Stimulated activated naive CD4-positive, alpha-beta T cell (primary cell): ENCODE data around the gene PHC2.

ENCODE experiments used
- DNase-seq, 6 experiments: peaks; one replicate each; lab custom pipeline; 2025; lab: John Stamatoyannopoulos, UW

The PHC2 gene, protein sequence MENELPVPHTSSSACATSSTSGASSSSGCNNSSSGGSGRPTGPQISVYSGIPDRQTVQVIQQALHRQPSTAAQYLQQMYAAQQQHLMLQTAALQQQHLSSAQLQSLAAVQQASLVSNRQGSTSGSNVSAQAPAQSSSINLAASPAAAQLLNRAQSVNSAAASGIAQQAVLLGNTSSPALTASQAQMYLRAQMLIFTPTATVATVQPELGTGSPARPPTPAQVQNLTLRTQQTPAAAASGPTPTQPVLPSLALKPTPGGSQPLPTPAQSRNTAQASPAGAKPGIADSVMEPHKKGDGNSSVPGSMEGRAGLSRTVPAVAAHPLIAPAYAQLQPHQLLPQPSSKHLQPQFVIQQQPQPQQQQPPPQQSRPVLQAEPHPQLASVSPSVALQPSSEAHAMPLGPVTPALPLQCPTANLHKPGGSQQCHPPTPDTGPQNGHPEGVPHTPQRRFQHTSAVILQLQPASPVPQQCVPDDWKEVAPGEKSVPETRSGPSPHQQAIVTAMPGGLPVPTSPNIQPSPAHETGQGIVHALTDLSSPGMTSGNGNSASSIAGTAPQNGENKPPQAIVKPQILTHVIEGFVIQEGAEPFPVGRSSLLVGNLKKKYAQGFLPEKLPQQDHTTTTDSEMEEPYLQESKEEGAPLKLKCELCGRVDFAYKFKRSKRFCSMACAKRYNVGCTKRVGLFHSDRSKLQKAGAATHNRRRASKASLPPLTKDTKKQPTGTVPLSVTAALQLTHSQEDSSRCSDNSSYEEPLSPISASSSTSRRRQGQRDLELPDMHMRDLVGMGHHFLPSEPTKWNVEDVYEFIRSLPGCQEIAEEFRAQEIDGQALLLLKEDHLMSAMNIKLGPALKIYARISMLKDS

DNA sequence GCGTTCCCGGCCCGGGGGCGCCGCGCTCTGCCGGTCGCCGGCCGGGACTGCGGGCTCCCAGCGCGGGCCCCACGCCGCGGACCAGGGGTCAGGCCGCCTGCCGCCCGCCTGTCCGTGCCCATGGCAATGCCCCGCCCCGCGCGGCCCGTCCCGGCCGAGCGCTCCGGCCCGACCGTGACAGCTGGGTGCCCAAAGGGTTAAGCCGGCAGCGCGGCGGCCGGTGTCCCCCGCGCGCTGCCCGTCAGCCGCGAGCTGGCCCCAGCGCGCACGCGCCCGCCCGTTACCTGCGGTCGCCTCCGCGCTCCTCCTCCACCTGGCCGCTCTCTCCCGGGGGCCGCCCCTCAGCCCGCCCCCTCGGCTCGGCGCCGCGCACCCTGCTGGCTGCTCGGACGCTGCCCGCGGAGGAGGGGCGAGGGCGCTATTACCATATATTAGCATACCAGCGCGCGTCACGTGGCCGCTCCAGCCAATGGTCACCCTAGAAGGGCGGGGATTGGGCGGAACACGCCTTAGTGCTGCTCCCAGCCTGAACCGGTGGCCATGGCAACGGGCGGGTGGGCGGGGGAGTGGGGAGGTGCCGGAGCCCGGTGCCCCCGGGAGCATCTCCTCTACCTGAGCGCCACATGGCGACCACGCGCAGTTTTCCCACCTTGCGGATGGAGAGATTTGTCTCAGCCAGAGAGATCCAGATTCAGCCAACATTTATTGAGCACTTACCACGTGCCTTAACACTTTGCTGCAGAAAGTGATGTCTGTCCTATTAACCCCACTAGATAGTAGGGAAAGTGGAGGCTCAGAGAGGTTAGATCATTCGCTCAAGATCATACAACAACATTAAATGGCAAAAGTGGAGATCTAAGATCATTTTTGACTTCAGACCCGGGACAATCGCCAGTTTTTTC, at the start of gene PHC2:
TSS of gene PHC2 (minus strand) at position 404 of the 902 bp plus-strand sequence. CDS start 55,556 bp downstream, outside the sequence.
- DNase-seq = peak; percentile 77 to 90 (median 84)

DNA sequence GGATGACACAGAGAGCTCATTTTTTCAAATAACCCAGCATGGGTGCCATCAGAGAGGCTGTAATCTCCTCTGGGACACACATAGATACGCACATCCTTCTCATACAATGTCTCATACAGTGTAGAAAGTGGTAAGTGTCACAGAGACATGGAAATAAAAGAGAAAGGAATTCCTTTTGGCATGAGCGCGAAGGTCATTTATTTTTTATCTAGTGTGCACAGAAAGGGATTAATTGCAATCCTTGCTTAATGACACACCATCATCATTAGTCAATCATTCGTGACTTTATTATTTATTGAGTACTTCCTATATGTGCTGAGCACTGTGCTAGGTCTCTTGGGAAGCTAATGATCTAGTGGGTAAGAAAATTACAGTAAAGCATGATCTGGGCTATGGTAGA, 46.6 kb upstream of the PHC2 start:
- DNase-seq = no peak

DNA sequence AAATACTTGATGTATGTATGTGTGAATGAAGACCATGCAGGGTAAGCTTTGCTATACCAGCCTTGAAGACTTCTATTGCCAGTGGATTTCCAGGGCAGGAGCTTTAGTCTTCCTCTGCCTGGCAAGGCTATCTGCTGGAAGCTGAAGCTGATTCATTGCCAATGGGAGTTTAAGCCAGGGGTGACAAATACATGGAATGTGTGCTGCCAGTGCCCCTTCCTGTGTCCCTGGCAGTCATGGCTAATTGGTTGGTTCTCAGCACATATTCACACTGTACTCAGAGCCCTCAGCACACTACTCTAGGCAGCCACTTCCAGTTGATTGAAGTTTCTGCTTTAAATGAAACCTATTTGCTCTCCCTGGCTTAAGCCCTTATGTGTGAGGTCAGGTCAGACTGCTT, 43.0 kb upstream of the PHC2 start:
- no peak for DNase-seq

DNA sequence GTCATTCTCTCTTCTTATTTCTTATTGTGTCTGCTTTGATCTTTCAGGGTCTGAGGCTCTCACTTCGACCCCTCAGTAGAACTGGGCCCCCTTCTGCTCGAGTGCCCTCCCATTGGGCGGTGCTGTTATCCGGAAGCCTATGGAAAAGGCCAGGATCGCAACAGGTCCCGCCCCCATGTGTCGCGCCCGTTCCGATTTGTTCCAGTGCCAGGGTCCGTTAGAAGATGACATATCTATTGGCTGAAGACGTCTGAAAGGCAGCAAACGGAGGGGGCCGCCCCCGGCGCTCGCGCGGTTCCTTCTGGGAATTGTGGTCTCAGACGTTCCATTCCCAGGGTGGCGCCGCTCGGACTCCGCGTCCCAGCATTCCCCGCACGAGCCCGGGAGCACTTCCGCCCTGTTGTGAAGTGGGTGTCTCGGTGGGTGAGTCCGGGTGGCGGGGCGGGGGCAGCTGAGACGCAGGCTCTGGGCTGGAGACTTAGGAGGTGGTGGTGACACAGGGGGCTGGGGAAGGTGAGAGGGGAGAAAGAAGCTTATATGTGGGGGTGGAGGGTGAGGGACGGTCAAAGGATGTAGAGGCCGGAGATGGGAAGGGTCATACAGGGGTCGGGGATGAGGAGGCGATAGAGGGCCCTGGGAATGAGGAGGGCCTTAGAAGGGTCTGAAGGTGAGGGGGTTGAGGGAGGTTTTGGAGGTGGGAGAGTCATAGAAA, 41.5 kb upstream of the PHC2 start, which contains the start of gene ZSCAN20:
TSS of gene ZSCAN20 (plus strand) at position 377 of the 712 bp plus-strand sequence. CDS start 6,644 bp downstream, outside the sequence.
- peak; percentile 62 to 80 (median 76) for DNase-seq

DNA sequence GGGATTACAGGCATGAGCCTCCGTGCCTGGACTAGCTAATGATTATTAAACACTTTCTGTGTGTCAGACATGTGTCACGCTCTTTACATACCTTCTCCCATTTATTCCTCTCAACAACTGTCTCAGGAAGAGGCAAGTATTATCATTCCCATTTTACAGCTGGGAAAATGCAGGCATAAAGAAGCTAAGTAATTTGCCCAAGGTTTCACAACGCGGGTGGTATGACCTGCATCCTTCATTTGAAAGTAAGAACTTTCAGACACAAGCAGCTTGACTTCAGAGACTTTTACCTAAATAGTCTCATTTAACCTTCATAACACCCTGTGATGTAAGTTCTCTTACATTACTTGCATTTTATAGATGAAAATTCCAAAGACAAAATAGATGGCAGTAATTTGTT, 40.5 kb upstream of the PHC2 start:
- DNase-seq = no peak

DNA sequence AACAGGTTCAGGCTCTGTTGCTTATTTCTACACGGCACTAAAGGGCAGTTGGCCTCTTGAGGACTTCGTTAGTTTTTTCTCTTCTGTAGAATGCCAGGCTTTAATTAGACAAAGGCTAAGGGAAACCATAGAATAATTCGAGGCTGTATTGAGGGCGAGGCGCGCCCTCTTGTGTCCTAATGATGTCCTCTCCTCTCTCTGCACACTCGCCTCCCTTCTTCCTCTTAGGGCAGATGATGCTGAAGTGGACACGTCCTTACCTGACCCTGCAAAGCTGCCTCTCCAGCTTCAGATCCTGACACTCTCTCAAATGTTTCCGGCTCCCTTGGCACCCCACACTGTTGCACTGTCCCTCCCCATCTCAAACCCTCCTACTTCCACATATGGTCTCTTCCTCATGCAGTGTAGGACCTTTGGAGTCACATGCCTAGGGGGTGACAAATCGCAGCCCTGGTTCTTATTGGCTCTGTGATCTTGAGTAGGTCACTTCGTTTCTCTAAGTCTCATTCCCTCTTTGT, 39.7 kb upstream of the PHC2 start:
- peak; percentile 4 to 46 (median 24) for DNase-seq

DNA sequence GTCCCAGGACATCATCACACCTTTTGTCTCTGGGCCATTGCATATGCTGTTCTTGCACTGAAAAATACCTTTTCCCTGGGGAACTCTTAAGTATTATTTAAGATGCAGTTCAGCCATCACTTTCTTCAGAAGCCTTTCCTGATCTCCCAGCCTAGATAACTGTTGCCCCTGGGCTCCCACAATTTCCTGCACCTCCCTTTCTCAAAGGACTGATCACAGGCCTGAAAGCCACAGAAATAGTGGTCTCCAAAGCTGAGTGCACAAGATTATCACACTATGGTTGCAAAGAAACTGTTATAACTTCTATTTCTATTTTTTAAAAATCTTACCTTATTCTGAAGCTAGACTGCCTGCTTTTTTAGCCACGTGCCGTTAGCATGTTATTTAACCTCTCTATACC, 38.8 kb upstream of the PHC2 start:
- DNase-seq = no peak

DNA sequence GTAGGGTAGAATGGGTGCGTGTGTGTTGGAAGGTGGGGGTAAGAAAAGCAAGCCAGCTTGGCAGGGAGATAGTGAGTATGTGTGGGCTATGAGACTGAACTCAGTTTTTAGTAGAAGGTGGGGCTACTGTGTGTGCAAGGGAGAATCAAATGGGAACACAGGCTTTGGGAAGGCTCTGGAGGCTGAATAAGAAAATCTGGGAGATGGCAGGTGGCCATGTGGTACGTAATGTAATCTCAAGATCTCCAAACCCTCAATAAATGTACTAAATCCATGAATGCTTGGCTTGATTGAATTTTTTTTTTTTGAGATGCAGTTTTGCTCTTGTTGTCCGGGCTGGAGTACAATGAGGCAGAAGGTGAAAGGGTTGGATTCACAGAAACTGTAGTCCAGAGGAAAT, 38.1 kb upstream of the PHC2 start:
- no peak for DNase-seq

DNA sequence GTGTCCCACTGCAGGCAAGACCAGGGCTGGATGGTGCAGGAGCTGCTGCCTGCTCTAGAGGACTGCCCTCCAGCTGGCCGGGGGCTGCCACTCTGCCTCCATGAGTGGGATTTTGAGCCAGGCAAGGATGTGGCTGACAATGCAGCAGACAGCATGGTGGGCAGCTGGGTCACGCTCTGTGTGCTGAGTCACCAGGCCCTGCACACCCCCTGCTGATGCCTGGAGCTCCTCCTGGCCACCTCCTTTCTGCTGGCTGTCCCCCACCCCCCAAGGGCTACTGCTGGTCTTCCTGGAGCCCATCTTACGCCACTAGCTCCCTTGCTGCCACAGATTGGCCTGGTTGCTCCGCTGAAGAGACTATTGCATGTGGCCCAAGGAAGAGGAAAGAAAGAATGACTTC, 37.6 kb upstream of the PHC2 start:
- DNase-seq = no peak

DNA sequence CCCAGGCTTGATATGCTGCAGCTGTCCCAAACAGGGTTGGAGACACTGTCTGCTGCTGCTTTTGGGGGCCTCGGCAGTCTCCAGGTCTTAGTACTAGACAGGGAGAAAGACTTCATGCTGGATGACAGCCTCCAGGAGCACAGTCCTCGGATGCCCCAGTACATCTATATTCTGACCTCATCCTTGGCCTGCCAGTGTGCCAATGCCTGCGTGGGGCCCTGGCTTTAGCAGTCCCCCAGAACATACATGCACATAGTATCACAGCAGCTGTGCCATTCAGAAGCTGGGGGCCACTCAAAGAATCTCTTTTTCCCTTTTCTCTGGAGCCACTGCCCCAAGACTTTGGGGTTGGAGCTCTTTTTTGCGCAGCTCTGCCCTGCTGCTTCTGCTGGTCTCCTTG, 37.1 kb upstream of the PHC2 start:
- DNase-seq = no peak

DNA sequence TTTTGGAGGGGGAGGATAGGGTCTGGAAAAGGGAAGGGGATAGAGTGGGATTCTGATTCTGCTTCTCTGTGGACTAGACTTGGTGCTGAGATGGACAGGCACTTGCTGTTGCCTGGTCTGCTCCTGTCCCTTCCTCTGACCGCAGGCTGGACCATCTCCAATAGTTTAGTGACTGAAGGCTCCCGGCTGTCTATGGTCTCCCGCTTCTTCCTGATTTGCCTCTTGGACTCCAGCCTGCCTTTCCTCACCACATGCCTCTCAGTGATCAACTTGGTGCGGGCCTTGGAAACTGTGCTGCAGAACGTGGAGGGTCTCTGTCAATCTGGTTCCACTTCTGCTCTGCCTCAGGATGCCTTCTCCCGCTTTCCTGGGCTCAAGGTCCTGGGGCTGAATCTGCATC, 35.3 kb upstream of the PHC2 start:
- no peak for DNase-seq

DNA sequence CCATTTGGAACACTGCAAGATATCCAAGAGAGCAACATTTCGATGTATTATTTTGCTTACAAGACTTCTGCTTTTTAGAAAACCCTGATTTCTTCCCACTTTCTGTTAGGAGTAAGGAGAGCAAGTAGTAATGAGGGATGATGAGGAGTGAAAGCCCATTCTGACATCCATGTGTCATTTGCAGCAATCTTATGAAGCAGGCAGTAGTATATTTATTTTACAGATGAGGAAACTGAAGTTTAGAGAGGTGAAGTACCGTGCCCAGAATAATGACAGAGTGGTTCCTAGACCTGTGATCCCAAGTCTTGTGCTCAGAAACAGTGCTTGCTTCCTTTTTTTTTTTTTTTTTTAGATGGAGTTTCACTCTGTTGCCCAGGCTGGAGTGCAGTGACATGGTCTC, 34.4 kb upstream of the PHC2 start:
- DNase-seq = no peak

DNA sequence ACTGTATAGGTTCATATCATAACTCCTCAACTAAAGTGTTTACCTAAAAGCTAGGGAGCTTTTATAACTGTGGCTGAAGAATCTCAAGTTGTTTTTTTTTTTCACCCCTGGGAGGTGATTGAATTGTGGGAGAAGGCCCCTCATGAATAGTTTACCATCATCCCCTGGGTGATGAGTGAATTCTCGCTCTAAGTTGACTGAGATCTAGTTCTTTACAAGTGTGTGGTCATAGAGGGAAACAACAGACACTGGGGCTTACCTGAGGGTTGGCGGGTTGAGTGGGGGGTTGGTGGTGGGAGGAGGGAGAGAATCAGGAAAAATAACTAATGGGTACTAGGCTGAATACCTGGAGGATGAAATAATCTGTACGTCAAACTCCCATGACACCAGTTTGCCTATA, 33.7 kb upstream of the PHC2 start:
- no peak for DNase-seq

DNA sequence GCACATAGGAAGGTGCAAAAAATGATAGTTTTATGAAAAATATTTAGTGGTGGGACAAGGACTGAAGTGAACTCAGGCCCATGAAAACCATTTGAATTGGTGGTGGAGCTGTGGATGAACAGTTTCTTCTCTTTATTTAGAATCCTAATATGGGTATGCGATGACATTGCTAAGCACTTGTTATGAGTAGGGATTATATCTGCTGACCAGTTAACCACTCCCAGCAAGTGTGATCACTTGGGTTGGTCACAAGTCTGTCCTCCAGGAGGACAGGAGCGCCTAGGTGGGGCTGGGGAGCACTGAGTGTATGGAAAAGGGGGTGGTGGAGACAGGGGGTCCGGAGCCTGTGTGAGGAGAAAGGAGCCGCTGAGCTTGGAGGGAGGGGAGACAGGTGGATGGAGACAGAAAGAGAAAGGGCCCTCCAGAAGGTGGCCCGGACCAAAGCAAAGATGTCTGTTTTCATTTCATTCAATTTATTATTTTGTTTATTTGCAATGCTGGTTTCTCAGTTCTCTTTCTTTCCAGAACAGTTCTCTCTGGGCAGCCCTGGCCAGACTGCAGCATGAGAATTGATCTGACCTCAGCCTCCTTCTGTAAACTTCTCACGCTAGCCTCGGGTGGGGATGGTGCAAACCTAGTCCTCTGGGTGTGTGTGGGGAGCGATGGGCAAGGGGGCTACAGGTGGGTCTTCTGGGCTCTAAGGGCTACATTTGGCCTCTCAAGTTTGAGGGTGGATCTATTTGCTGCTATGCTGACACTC, 31.7 kb upstream of the PHC2 start:
- DNase-seq = no peak

DNA sequence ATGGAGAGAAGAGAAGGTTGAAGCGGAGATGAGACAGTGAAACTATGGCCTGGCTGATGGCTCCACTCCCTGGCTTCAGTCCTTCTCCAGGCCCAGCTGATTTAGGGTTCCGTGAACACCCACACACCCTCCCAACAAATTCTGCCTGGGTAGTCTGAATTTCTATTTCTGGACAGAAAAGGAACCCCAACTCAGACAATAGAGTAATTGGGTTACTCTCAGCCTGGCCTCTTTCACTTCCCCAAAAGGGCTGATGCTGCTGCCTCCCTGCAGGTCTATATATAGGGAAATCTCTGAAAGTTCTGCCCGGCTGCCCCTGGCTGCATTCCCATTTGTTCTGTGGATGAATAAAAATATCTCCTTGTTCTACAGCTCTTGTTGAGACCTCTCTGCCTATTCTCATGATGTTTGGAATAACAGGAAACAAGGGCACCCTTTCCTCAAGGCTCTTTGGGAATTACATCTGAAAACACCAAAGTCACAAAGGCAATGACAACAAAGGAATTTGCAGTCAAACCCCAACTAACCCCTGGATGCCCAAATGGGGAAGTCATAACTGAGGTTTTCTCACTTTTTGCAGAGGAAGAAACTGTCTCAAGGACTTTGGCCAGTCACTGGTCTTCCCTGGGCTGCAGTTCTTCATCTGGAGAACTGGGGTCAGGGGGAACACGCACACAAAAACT, 30.2 kb upstream of the PHC2 start:
- no peak for DNase-seq

DNA sequence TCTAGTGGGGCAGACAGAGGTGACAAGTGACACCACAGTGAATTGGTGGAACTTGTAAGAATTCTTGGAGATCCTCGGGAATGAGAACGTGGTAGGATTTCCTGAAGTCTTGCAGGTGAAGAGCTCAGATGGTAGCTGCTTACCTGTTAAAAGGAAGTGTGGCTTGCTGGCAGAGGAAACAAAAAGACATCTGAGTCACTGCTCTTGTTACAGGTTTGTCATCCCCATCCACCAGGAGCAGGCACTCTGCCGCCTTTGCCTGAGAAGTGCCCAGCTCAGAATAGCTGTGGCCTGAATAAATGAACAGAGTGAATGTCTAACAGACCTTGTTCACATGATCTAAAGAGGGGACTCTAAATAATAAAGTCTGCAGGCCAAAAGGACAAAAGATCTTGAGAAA, 29.2 kb upstream of the PHC2 start:
- DNase-seq = no peak

DNA sequence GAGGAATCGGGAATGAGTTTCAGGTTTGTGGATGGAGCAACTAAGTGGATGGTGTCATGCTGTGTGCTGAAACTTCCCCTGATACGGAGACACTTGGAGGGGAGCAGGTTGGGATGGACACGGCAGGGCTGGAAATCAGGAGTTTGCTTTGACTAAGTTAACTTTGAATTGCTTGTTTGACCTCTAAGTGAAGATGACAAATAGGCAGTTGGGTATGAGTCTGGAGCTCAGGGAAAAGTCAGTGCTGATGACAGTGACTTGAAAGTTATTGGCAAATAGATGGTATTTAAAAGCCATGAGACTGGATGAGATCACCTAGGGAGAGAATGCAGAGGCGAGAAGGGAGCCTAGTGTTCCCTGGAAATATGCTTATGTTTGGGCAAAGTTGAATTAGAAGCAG, 28.8 kb upstream of the PHC2 start:
- no peak for DNase-seq

DNA sequence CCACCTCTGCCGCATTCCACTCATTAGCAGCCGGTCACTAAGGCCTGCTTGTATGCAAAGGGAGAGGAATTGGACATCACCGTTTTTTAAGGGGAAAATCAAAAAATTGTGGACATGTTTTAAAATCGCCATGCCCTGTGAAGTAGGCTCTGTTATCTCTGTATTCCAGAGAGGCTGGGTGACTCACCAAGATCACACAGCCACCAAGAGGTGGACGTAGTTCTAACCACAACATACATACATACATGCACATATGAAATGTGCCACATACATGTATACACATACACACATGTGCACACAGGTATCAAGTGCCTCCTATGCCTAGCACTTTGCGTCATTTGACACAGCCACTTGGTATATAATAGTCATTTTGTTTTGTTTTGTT, 25.6 kb upstream of the PHC2 start:
- no peak for DNase-seq
